Psoas muscle (tissue), 8 donors: ENCODE results near the gene GRIN3B. TPM values are rescaled to one million over a fixed set of nuclear protein-coding genes. Genes with fewer than 3 reads are reported as not detected.
A peak's percentile ranks its signal among the peaks of the same experiment; 100 is the strongest.

Source experiments
- ATAC-seq, 4 donors: fragments of 200-7000 bp; cut with Tn5 transposase; one replicate each; pipeline ENCODE4 v1.9.1; 2020; ENCODE audit warnings: moderate library complexity in 3 of 4, mild to moderate bottlenecking in 2 of 4
- DNase-seq, 2 donors: peaks; one replicate each; pipeline ENCODE4 v3.0.0-alpha.2; 2020
- H3K27ac ChIP-seq: fragments of 200-600 bp; one replicate; pipeline ENCODE4 v1.8.0; 2022
- H3K27me3 ChIP-seq, 3 donors: fragments of 200-600 bp in 1 of 3; one replicate each; pipeline versions ENCODE4 v1.6.1 to v1.8.0; 2013 to 2022; ENCODE audit warnings: low read length in 2 of 3, mild to moderate bottlenecking in 2 of 3, moderate library complexity in 1 of 3; ENCODE audit not compliant: insufficient read depth in 3 of 3
- H3K36me3 ChIP-seq, 2 donors: fragments of 200-600 bp in 1 of 2; one replicate each; pipeline versions ENCODE4 v1.6.1 to v1.8.0; 2013 to 2022; ENCODE audit warnings: low read depth in 1 of 2, mild to moderate bottlenecking in 1 of 2, moderate library complexity in 1 of 2; ENCODE audit not compliant: insufficient read depth in 1 of 2
- H3K4me1 ChIP-seq: fragments of 200-600 bp; one replicate; pipeline ENCODE4 v1.8.0; 2022
- H3K4me3 ChIP-seq: fragments of 200-600 bp; one replicate; pipeline ENCODE4 v1.8.0; 2022; ENCODE audit warnings: mild to moderate bottlenecking
- H3K9me3 ChIP-seq: fragments of 200-600 bp; one replicate; pipeline ENCODE4 v1.8.0; 2022
- CTCF ChIP-seq: fragments of 200-600 bp; IDR thresholded peaks from one replicate; pipeline ENCODE4 v1.8.0; 2022; ENCODE audit warnings: antibody characterized with exemption
- WGBS, 3 donors: extraction: QIAGEN DNeasy Blood & Tissue Kit; methylation state at CpG; one replicate each; pipeline versions ENCODE4 v1.1.6 to v1.1.7; 2013; 5-methylcytosine and 5-hydroxymethylcytosine counted together
- intact Hi-C, 2 donors: fragments of 100-400 bp; cut with DNase I; formaldehyde crosslinking; loops; one replicate each; pipeline versions ENCODE4 v1.11.0 to v1.14.2; 2022
- polyA plus RNA-seq, 3 donors: library from polyadenylated mRNA; stranded (reverse); fragments of 200-250 nt; gene quantifications; one replicate each; pipeline ENCODE4 v1.2.3, GENCODE V29; 2013
- total RNA-seq, 4 donors: library from RNA; stranded (reverse); fragmentation: NEBNext Ultra II Directional in 2 of 4; extraction: Animal tissue kit (Norgen Biotek cat#: 25700) in 2 of 4; gene quantifications; one replicate each; pipeline versions ENCODE4 v1.2.1 to v1.2.4, GENCODE V29; 2021 to 2023
- donor health status: healthy with polysubstance abuse.
- donor health status: DM: no; HTN: no; CAD: no; lungs with moderate emphysema.
- donor health status: Bipolar disorder and iron deficiency.
- donor health status: healthy.
- donor health status: DM: yes; HTN: yes; CAD: no.
- donor health status: DM: no; HTN: no; CAD: no.
- donor health status: DM: no; HTN: no; CAD: no.
- donor health status: DM: yes; HTN: yes; CAD: no.

Gene GRIN3B
- total and polyA plus RNA-seq, 7 donors, result 0.01 to 0.16 TPM; not detected in 5

- H3K4me3 ChIP-seq, result peak overlapping the region; percentile 88
- intact Hi-C loops, result no loop called here
- no peaks in the 10 kb centered on the region for H3K27me3 ChIP-seq
- ATAC-seq, result no peak
- no peak for TF ChIP-seq CTCF
- peak in 1 of 2 donors; percentile 50 for DNase-seq
- no peak overlapping the region for H3K27ac ChIP-seq
- H3K4me1 ChIP-seq, result peaks cover 57% of the 10 kb centered on the region
- WGBS, 3 donors, result 77 to 86% (median 80%) methylated on average over 9 of the region's 9 CpGs
- H3K9me3 ChIP-seq, result no peaks in the 10 kb centered on the region
- H3K36me3 ChIP-seq, result peaks cover 0 to 15% of the 10 kb centered on the region in 2 donors
Observed at GRCh38 chr19:1017906-1018305, 17.7 kb downstream of the GRIN3B start.

- peak overlapping the region; percentile 88 for H3K4me3 ChIP-seq
- H3K4me1 ChIP-seq, result peaks cover 57% of the 10 kb centered on the region
- no peak overlapping the region for H3K27ac ChIP-seq
- no peaks in the 10 kb centered on the region for H3K9me3 ChIP-seq
- no peak for TF ChIP-seq CTCF
- 66 to 87% (median 71%) methylated on average over 5 of the region's 5 CpGs for WGBS, 3 donors
- no peaks in the 10 kb centered on the region for H3K27me3 ChIP-seq
- DNase-seq (no peak), ATAC-seq (no peak)
- intact Hi-C loops, result no loop called here
- peaks cover 0 to 10% of the 10 kb centered on the region in 2 donors for H3K36me3 ChIP-seq
Observed at GRCh38 chr19:1018393-1018792, 18.2 kb downstream of the GRIN3B start.

GRCh38 chr19:1018932-1019615 lies 18.9 kb downstream of the GRIN3B start:
- H3K4me1 ChIP-seq, result peaks cover 57% of the 10 kb centered on the region
- WGBS, 3 donors, result 32 to 42% (median 36%) methylated on average over 17 of the region's 17 CpGs
- H3K36me3 ChIP-seq, result peaks cover 0 to 3% of the 10 kb centered on the region in 2 donors
- ATAC-seq (no peak), DNase-seq (peak in 1 of 2 donors; percentile 50)
- no peaks in the 10 kb centered on the region for H3K9me3 ChIP-seq
- no peak for TF ChIP-seq CTCF
- H3K27ac ChIP-seq, result peak overlapping the region; percentile 94
- H3K4me3 ChIP-seq, result peak overlapping the region; percentile 88
- no peaks in the 10 kb centered on the region for H3K27me3 ChIP-seq
- intact Hi-C loops, result no loop called here

- WGBS, 3 donors, result 39 to 50% (median 48%) methylated on average over 18 of the region's 18 CpGs
- Histone ChIP-seq H3K27me3 (no peaks in the 10 kb centered on the region), H3K36me3 (no peaks in the 10 kb centered on the region), H3K4me1 (peaks cover 52% of the 10 kb centered on the region), H3K27ac (peak overlapping the region; percentile 94), H3K9me3 (no peaks in the 10 kb centered on the region), H3K4me3 (peak overlapping the region; percentile 88)
- DNase-seq (peak in 1 of 2 donors; percentile 59), ATAC-seq (no peak)
- intact Hi-C loops, result no loop called here
- TF ChIP-seq CTCF, result no peak
Observed at GRCh38 chr19:1019616-1019961, 19.4 kb downstream of the GRIN3B start.
